ENCODE results near the gene GM2A.

DNA sequence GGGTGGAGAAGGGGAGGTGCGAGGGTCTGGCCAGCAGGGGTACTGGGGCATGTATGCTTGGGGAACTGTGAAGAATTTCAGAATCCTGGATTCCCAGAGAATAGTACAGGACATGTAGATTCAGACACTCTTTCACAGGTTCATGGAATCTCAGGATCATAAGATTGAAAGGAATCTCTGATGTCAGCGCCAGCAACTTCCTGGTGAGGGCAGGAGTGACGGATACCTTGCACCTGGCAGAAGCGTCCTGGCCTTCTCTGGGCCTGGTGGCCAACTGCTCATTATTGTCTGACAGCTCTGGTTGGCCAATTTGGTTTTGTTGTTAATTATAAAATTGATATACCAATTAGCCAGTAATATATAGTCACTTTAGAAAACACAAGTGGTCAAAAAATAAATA lies 6.9 kb downstream of the GM2A start:
- TF ChIP-seq EP300 (IDR thresholded peaks at IDR 0.05) (no peak), POLR2A (IDR thresholded peaks at IDR 0.05) (no peak), POLR2AphosphoS5 (IDR thresholded peaks at IDR 0.05) (no peak)
- TF ChIP-seq, protein P1, sequence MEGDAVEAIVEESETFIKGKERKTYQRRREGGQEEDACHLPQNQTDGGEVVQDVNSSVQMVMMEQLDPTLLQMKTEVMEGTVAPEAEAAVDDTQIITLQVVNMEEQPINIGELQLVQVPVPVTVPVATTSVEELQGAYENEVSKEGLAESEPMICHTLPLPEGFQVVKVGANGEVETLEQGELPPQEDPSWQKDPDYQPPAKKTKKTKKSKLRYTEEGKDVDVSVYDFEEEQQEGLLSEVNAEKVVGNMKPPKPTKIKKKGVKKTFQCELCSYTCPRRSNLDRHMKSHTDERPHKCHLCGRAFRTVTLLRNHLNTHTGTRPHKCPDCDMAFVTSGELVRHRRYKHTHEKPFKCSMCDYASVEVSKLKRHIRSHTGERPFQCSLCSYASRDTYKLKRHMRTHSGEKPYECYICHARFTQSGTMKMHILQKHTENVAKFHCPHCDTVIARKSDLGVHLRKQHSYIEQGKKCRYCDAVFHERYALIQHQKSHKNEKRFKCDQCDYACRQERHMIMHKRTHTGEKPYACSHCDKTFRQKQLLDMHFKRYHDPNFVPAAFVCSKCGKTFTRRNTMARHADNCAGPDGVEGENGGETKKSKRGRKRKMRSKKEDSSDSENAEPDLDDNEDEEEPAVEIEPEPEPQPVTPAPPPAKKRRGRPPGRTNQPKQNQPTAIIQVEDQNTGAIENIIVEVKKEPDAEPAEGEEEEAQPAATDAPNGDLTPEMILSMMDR (IDR thresholded peaks at IDR 0.05) = no peak
